Sigmoid colon (tissue), 7 donors: Measurements from ENCODE around the gene FCHO2. TPM values are rescaled to one million over a fixed set of nuclear protein-coding genes. Genes with fewer than 3 reads are reported as not detected.

ENCODE experiments used
- DNase-seq: peaks from one replicate; pipeline ENCODE4 v3.0.0-alpha.2; 2019
- H3K27ac ChIP-seq, 4 donors: fragments of 200-600 bp; sonication (generic); one replicate each; pipeline ENCODE4 v1.5.1; 2016 to 2019; ENCODE audit warnings: mild to moderate bottlenecking in 1 of 4
- H3K27me3 ChIP-seq, 3 donors: fragments of 200-600 bp; sonication (generic); one replicate each; pipeline ENCODE4 v1.5.1; 2019; ENCODE audit warnings: mild to moderate bottlenecking in 1 of 3
- H3K36me3 ChIP-seq, 4 donors: fragments of 200-600 bp; sonication (generic); one replicate each; pipeline ENCODE4 v1.5.1; 2016 to 2019
- H3K4me1 ChIP-seq, 4 donors: fragments of 200-600 bp; sonication (generic); one replicate each; pipeline ENCODE4 v1.5.1; 2017 to 2019
- H3K4me3 ChIP-seq, 4 donors: fragments of 200-600 bp; sonication (generic); one replicate each; pipeline ENCODE4 v1.5.1; 2017 to 2019; ENCODE audit warnings: mild to moderate bottlenecking in 2 of 4, moderate library complexity in 1 of 4
- H3K9me3 ChIP-seq, 4 donors: fragments of 200-600 bp in 3 of 4; sonication (generic) in 3 of 4; one replicate each; pipeline versions ENCODE4 v1.5.1 to v1.6.1; 2013 to 2019
- EP300 ChIP-seq, 4 donors: sonication (generic); formaldehyde crosslinking; IDR thresholded peaks; one replicate each; pipeline ENCODE4 v1.6.1; 2017; ENCODE audit warnings: antibody characterized with exemption in 4 of 4
- POLR2A ChIP-seq, 2 donors: fragments of 450-650 bp; IDR thresholded peaks; one replicate each; pipeline ENCODE4 v1.6.1; 2016; ENCODE audit warnings: antibody characterized with exemption in 2 of 2, mild to moderate bottlenecking in 2 of 2, moderate library complexity in 2 of 2
- POLR2AphosphoS5 ChIP-seq, 4 donors: sonication (generic); formaldehyde crosslinking; IDR thresholded peaks; one replicate each; pipeline ENCODE4 v1.6.1; 2017; ENCODE audit warnings: antibody characterized with exemption in 4 of 4
- WGBS, 2 donors: extraction: QIAGEN DNeasy Blood & Tissue Kit; methylation state at CpG; one replicate each; pipeline ENCODE4 v1.1.7; 2013; 5-methylcytosine and 5-hydroxymethylcytosine counted together
- intact Hi-C: fragments of 100-400 bp; cut with DNase I; formaldehyde crosslinking; loops from one replicate; pipeline ENCODE4 v1.15.1; 2023
- polyA plus RNA-seq, 3 donors: library from polyadenylated mRNA; stranded (reverse); fragments of 200-250 nt; gene quantifications; one replicate each; pipeline ENCODE4 v1.2.3, GENCODE V29; 2013
- total RNA-seq, 4 donors: library from RNA; depleted of rRNA; stranded (reverse); fragments of >200 nt; gene quantifications; one replicate each; pipeline ENCODE4 v1.1.0, GENCODE V29; 2016
- TF ChIP-seq, protein P1 (sequence below), 4 experiments: fragments of 450-650 bp in 3 of 4; fragments of 200-600 bp in 1 of 4; IDR thresholded peaks; one replicate each; pipeline ENCODE4 v1.5.1; 2016 to 2019; ENCODE audit warnings: antibody characterized with exemption in 4 of 4, mild to moderate bottlenecking in 3 of 4, moderate library complexity in 2 of 4
- donor health status: healthy with polysubstance abuse.
- donor health status: Bipolar disorder and iron deficiency.
- donor health status: healthy.

The FCHO2 gene
- total and polyA plus RNA-seq, 7 donors, result 9.5 to 40.3 (median 36.0) TPM

DNA sequence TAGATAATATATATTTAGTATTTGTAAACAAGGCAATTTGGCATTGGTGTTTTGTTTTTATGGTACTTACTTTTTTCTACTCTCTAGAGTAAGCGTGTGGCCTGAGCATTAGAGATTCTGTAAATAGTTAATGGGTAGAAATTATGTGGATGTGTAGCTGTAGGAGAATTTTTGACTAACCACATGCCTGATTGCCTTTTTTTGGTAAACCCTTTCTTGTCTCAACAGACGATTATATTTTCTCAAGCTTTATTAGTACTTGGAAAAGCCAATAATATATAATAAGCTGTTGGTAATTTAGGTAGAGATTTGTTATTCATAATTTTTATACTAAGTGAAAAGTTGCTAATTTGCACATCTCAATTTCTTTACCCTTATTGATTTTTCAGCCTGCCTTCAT lies 76.8 kb downstream of the FCHO2 start:
- Histone ChIP-seq H3K9me3 (no peaks in the 10 kb centered on the region), H3K27ac (no peak overlapping the region), H3K4me1 (peaks cover 0 to 8% (median 2%) of the 10 kb centered on the region in 4 donors), H3K27me3 (no peaks in the 10 kb centered on the region), H3K36me3 (peaks cover 0 to 22% (median 8%) of the 10 kb centered on the region in 4 donors), H3K4me3 (no peak overlapping the region)
- DNase-seq, result no peak
- TF ChIP-seq EP300 (IDR thresholded peaks at IDR 0.05), result no peak
- TF ChIP-seq, protein P1, sequence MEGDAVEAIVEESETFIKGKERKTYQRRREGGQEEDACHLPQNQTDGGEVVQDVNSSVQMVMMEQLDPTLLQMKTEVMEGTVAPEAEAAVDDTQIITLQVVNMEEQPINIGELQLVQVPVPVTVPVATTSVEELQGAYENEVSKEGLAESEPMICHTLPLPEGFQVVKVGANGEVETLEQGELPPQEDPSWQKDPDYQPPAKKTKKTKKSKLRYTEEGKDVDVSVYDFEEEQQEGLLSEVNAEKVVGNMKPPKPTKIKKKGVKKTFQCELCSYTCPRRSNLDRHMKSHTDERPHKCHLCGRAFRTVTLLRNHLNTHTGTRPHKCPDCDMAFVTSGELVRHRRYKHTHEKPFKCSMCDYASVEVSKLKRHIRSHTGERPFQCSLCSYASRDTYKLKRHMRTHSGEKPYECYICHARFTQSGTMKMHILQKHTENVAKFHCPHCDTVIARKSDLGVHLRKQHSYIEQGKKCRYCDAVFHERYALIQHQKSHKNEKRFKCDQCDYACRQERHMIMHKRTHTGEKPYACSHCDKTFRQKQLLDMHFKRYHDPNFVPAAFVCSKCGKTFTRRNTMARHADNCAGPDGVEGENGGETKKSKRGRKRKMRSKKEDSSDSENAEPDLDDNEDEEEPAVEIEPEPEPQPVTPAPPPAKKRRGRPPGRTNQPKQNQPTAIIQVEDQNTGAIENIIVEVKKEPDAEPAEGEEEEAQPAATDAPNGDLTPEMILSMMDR (IDR thresholded peaks at IDR 0.05), result no peak
- no peak for TF ChIP-seq POLR2A (IDR thresholded peaks at IDR 0.05)
- no peak for TF ChIP-seq POLR2AphosphoS5 (IDR thresholded peaks at IDR 0.05)
- WGBS, 2 donors, result 90 to 92% methylated on average over 2 of the region's 2 CpGs
- intact Hi-C loops, result no loop called here

DNA sequence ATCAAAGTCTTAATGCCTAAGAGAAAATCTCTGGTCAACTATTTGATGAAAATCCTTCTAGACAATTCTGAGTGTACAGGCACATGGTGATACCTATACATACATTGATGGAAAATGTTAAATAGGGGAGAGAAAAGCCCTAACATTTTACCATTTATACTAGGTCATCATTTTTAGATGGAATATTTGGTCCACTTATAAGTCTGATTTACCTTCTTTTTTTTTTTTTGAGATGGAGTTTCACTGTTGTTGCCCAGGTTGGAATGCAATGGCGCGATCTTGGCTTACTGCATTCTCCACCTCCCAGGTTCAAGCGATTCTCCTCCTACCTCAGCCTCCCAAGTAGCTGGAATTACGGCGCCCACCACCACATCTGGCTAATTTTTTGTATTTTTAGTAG lies 81.7 kb downstream of the FCHO2 start:
- Histone ChIP-seq H3K4me1 (no peaks in the 10 kb centered on the region), H3K36me3 (peaks cover 0 to 28% (median 10%) of the 10 kb centered on the region in 4 donors), H3K27ac (no peak overlapping the region), H3K9me3 (no peaks in the 10 kb centered on the region), H3K4me3 (no peak overlapping the region), H3K27me3 (no peaks in the 10 kb centered on the region)
- TF ChIP-seq POLR2AphosphoS5 (IDR thresholded peaks at IDR 0.05) (no peak), EP300 (IDR thresholded peaks at IDR 0.05) (no peak), POLR2A (IDR thresholded peaks at IDR 0.05) (no peak)
- TF ChIP-seq, protein P1 (IDR thresholded peaks at IDR 0.05), result no peak
- 97 to 99% methylated on average over 5 of the region's 5 CpGs for WGBS, 2 donors
- intact Hi-C loops, result no loop called here
- DNase-seq, result no peak

DNA sequence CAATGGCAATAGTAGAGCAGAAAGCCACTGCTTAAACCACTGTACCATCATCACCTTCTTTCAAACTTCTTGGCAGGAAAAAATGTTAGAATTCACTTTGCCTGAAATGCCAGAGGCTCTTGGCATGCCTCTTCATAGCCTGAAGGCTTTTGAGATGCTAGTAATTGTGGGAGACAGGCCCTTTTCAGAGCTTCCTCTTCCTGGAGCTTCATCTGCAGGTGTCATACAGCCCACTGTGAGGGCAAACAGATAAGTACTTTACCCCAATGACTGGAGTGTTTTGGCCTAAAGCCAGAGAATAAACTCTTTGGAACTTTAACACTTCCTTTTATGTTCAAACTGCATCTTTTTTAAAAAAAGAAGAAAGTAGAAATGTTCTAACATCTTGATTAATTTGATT lies 83.2 kb downstream of the FCHO2 start:
- no peak for DNase-seq
- Histone ChIP-seq H3K9me3 (no peaks in the 10 kb centered on the region), H3K4me1 (no peaks in the 10 kb centered on the region), H3K27me3 (no peaks in the 10 kb centered on the region), H3K27ac (no peak overlapping the region), H3K36me3 (peaks cover 0 to 36% (median 10%) of the 10 kb centered on the region in 4 donors), H3K4me3 (no peak overlapping the region)
- TF ChIP-seq EP300 (IDR thresholded peaks at IDR 0.05) (no peak), POLR2AphosphoS5 (IDR thresholded peaks at IDR 0.05) (no peak), POLR2A (IDR thresholded peaks at IDR 0.05) (no peak)
- TF ChIP-seq, protein P1 (IDR thresholded peaks at IDR 0.05), result no peak
- intact Hi-C loops, result no loop called here

DNA sequence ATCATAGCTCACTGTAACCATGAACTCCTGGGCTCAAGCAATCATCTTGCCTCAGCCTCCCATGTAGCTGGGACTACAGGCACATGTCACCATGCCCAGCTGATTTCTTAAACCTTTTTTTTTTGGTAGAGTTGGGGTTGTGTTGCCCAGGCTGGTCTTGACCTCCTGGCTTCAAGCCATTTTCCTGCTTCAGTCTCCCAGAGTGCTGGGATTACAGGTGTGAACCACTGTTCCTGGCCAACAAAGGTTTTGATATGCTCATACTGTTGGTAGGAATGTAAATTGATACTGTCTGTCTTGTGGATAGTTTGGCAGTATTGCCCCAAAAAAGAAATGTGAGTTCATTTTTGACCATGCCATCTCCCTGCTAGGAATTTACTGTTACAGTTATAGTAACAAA lies 87.2 kb downstream of the FCHO2 start:
- Histone ChIP-seq H3K4me1 (no peaks in the 10 kb centered on the region), H3K36me3 (peaks cover 0 to 13% (median under 1%) of the 10 kb centered on the region in 4 donors), H3K27me3 (no peaks in the 10 kb centered on the region), H3K9me3 (no peaks in the 10 kb centered on the region), H3K4me3 (no peak overlapping the region), H3K27ac (no peak overlapping the region)
- intact Hi-C loops, result no loop called here
- TF ChIP-seq POLR2A (IDR thresholded peaks at IDR 0.05) (no peak), POLR2AphosphoS5 (IDR thresholded peaks at IDR 0.05) (no peak), EP300 (IDR thresholded peaks at IDR 0.05) (no peak)
- TF ChIP-seq, protein P1 (IDR thresholded peaks at IDR 0.05), result no peak
- no peak for DNase-seq

DNA sequence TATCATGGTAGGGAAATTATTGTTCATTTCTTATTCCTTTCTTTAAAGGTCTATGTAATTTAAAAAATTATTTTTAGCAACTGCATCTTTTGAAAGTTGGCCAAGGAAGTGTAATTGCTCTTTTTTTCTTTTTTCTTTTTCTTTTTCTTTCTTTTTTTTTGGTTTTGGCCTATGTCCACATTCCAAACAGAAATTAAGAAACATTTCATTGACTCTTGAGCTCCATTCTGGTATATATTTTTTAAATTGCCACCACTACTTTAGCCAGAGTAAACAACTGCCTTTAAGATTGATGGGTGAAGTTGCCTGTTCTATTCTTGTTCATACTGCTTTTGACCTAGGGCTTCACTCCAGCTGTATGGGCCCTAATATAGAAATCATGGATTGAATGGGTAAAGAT lies 88.7 kb downstream of the FCHO2 start:
- Histone ChIP-seq H3K9me3 (no peaks in the 10 kb centered on the region), H3K36me3 (peaks cover 0 to 9% (median 0%) of the 10 kb centered on the region in 4 donors), H3K27ac (no peak overlapping the region), H3K27me3 (no peaks in the 10 kb centered on the region), H3K4me1 (no peaks in the 10 kb centered on the region), H3K4me3 (no peak overlapping the region)
- DNase-seq, result no peak
- no peak for TF ChIP-seq POLR2A (IDR thresholded peaks at IDR 0.05)
- no peak for TF ChIP-seq EP300 (IDR thresholded peaks at IDR 0.05)
- TF ChIP-seq, protein P1 (IDR thresholded peaks at IDR 0.05), result no peak
- TF ChIP-seq POLR2AphosphoS5 (IDR thresholded peaks at IDR 0.05), result no peak
- intact Hi-C loops, result no loop called here
